Measurements from ENCODE around the gene A1CF.
"Not testable (repeated sequence)": the region's sequence is repeated elsewhere in the genome, so short reads cannot be mapped to it uniquely, and the experiment has no call there.

A1CF gene, protein sequence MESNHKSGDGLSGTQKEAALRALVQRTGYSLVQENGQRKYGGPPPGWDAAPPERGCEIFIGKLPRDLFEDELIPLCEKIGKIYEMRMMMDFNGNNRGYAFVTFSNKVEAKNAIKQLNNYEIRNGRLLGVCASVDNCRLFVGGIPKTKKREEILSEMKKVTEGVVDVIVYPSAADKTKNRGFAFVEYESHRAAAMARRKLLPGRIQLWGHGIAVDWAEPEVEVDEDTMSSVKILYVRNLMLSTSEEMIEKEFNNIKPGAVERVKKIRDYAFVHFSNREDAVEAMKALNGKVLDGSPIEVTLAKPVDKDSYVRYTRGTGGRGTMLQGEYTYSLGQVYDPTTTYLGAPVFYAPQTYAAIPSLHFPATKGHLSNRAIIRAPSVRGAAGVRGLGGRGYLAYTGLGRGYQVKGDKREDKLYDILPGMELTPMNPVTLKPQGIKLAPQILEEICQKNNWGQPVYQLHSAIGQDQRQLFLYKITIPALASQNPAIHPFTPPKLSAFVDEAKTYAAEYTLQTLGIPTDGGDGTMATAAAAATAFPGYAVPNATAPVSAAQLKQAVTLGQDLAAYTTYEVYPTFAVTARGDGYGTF

DNA sequence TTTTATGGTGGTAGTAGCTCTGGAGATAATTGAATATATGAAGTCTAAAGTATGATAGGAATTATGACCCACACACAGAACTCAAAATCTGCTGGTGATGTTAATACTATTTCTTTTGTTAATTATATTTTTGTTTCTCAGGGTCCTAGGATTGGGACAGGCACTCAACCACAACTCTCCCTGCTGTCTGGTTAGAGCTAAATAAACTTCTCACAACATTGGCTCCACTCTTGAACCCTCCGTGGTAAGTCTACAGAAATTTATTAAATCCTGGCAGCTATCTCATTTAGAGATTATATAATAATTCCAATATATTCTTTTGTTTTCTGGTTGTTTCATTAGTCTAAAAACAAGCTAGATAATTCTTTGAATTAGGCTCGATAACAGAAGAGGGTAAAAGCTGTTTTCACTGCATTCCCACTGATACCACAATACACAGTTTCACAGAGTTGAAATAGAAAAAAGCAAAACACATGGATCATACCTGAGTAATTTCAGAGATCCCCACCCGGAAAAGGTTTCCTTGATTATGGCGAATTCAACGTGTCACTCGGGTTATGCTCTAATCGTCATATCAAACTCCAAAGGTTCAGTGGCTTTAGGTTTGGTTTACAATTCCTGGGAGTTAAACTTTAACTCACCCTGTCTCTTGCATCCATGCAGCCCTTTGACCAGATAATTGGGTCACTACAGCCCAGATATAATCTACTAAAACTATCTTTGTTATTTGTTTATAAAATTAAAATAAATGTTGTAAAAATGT is at the start of gene A1CF:
Gene A1CF (minus strand): TSS at position 531 of the 763 bp plus-strand sequence. CDS start 25,687 bp downstream, outside the sequence.
- no peak for DNase-seq (ENCODE audit: low read depth in 2 of 2)

DNA sequence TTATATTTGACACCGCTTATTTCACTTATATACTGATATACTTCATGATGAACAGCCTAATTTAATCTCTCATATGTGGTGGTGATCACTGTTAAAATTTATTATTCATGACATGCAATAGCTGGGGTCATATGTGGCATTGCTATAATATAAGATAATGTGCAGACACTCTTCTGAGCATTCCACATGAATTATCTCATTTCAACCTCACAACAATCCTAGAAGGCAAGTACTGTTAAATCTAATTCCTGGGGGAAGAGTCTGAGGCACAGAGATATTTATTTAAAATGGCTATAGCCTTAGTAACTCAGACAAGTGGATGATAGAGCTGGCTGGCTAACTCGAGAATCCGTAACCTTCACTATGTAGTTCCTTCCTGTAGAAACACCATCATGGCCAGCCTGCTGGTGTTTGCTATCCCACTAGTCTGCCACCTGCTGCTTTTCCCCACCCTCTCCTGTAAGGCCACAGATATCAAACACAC is 46.6 kb upstream of the A1CF start:
- no peak for DNase-seq (ENCODE audit: low read depth in 2 of 2)

DNA sequence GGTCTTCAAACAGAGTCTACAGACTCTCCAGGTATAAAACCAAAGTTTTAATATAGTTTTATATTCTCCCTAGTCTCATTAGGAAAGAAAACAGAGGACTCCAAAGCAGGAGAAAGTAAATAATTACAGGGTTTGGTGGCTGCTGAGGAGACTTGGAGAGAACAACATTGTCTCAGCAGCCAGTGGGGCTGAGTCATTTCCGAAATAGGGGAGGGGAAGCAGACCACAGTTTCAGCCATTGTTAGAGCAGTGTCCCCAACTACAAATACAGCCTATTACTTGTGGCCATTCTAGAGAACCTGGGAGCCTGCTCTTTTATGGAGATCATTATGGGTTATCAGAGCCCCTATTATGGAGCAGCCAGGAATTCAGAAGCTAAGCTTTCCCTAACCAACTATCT is 44.2 kb upstream of the A1CF start:
- no peak for DNase-seq (ENCODE audit: low read depth in 2 of 2)

DNA sequence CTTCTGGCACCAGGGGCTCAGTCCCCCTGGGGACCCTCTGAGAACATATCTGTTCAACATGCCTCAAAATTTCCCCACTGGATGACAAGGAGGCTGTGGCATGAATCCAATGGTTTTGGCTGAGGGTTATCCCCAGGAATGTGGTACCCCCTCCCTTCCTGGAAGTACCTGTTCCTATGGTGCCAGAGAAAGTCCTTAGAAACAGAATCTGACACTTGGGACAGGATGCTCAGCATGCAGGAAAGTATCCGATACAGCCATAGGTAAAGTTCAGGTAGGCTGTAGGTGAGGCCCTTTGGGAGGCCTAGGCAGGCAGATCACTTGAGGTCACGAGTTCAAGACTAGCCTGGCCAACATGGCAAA is 42.7 kb upstream of the A1CF start:
- DNase-seq (ENCODE audit: low read depth in 2 of 2): no peak

DNA sequence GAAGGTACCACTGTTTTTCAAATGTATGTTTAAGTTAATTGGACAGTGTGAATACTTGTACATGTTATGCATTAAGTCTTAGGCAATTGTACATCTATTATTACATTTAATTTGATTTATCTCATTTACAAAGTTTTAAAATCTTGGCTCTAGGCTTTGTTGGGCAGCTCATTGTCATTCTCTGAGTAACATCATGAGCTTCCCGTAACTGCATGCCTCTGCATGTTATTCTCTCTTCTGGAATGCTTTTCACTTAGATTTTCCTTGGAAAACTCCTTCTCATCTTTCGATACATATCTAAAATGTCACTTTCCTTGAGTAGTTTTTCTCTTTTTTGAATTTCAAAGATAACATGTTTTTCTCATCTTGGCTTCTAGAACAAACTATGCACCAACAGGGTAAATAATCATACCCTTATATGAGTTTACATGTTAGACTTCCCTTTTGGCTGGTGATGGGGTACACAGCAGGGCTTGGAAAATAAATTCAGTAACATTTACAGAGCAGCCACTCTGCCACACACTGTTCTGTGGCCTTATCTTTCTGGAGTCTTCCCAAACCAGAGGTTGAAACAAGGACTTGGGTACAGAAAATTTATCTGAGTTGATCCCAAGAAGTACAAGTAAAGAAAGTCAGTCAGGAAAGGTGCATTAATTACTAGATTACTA is 42.2 kb upstream of the A1CF start:
- no peak for DNase-seq (ENCODE audit: low read depth in 2 of 2)

DNA sequence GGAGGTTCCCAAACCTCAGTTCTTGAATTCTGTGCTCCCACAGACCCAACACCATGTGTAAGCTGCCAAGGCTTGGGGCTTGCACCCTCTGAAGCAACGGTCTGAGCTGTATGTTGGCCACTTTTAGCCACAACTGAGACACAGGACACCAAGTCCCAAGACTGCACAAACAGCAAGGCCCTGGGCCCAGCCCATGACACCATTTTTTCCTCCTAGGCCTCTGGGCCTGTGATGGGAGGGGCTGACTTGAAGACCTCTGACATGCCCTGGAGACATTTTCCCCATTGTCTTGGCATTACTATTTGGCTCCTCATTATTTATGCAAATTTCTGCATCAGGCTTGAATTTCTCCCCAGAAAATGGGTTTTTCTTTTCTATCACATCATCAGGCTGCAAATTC is 38.0 kb upstream of the A1CF start:
- not testable (repeated sequence) for DNase-seq (ENCODE audit: low read depth in 2 of 2)

DNA sequence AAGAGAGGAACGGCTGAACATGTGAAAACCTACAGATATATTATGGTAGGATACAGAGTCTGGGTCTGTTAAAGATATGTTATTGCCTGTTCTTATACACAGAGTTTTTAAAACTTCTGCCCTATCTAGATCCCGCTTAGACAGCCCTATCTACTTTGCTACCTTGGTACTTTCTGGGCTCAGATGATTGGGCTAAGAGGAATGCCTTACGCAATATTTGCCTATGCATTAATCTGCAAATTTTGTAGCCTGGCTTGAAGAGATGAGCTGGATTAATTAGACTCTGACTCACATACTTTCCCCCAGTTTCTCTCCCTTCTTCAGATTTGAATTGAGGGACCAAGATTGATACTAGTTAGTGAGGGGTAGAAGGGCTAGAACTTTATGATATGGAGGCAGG is 33.6 kb upstream of the A1CF start:
- DNase-seq (ENCODE audit: low read depth in 2 of 2): peak in 1 of 2 experiments; percentile 7

DNA sequence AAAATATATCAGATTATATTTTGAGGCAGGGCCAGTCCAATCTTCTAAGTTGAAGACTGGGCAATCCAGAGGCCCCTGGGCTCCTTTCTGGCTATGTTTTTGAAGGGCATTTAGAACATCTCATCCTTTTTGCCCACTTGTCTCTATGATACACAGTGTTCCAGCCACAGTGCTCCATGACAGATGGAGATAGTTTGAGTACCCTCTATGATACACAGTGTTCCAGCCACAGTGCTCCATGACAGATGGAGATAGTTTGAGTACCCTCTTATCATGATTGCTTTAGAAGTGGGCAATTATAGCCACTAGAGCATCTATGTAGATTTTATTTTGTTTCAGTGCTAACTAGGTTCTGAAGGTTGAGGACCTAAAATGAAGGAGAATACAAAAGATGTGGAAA is 33.1 kb upstream of the A1CF start:
- no peak for DNase-seq (ENCODE audit: low read depth in 2 of 2)

DNA sequence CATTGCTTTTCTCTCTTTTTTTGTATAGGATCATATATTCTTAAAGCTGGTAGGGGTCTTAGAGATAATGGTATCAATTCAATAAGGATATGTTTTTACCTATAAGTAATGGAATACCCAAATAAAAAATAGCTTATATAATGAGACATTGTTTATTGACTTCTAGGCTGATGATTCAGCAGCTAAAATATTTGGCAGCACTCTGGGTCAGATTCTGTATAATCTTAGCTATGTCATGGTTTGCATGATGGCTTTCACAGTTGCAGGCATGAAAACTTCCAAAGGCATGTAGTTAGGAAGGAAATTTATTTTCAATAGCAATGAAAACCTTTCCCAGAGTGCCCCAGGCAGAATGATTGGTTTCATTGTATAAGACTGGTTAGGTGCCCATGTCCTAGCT is 32.1 kb upstream of the A1CF start:
- peak; percentile 38 to 46 for DNase-seq (ENCODE audit: low read depth in 2 of 2)

DNA sequence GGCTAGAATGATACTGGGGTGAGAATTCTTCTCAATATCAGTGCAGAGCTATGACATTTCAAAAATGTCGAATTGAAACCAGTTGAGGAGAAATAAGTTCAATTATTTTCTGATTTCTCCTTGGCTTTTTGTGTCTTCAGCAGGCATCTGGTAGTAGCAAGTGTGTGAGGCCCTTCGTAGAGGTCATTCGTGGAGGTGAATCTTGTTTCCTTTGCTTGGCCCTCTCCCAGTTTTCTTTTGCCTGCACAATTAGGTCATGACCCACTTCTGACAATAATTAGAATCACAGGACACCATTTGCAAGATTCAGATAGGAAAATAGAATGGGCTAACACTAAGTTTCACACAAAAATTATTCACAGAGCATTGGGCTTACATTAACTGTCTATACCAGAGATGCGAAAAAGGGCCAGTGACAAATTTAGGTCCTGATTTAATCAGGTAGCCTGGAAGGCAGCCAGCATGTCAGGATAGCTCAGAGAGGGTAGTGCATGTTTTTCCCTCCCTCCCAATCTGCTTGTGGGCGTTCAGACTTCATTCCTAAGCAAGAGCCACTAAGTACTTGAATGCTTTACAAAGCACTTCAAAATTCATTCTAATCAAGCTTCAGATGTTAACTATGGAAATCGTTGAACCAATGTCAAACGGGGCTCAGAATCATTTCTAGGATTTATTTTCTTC is 24.0 kb upstream of the A1CF start:
- no peak for DNase-seq (ENCODE audit: low read depth in 2 of 2)

DNA sequence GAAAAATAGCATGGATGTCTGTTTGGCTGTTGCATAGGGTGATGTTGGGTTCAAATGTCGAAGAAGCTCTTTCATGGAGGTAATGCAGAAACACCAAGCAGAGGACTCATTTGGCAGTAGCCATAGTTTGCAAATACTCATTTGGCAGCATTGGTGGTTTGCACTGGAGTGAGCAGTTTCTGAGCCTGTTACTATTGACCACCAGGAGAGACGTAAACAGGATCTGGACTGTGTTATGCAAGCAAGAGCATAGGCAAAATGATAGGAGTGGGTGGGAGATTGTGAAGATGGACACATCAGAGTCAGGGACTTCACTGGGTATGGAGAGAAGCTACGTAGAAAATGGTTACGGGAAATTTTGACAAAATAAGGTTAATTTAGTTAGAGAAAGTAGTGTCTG is 22.9 kb upstream of the A1CF start:
- no peak for DNase-seq (ENCODE audit: low read depth in 2 of 2)

DNA sequence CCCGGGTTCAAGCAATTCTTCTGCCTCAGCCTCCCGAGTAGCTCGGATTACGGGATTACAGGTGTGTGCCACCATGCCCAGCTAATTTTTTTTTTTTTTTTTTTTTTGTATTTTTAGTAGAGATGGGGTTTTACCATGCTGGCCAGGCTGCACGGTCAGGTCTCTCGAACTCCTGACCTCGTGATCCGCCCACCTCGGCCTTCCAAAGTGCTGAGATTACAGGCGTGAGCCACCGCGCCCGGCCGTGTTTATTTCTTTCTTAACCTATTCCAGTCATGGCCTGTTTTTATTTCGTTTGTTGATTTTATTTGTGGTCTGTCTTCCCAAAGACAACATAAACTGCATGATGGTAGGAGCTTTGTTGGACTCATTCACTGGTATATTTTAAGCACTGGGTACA is 20.4 kb upstream of the A1CF start:
- DNase-seq (ENCODE audit: low read depth in 2 of 2): not testable (repeated sequence)

DNA sequence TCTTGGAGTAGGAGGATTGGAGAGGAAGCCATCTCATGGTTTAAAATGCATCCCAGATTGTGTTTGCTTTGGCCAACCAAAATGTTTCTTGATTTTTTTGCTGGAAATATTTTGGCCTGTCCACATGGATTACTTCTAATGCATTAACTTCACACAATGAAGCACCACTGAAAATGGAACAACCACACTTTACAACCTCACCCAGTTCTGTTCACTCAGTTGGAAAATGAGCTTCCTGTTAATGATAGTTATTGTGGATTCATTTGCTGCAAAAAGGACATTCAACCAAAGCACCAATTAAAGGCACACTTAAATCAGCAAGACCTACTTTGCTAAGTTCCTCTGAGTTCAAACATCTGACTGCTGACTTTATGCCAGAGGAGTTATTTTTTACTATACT is 11.3 kb upstream of the A1CF start:
- no peak for DNase-seq (ENCODE audit: low read depth in 2 of 2)

DNA sequence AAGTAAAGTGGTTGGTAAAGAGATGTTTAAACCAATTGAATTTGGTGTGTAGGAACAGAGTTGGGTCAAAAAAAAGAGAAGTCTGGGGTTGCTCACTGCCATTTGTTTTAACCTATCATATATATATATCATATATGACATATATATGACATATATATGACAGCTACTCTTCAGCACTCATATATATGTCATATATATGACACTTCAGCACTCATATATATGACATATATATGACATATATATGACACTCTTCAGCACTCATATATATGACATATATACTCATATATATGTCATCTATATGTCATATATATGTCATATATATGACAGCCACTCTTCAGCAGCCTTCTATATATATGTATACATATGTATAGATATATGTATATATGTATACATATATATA is 8.9 kb upstream of the A1CF start:
- DNase-seq (ENCODE audit: low read depth in 2 of 2): no peak

DNA sequence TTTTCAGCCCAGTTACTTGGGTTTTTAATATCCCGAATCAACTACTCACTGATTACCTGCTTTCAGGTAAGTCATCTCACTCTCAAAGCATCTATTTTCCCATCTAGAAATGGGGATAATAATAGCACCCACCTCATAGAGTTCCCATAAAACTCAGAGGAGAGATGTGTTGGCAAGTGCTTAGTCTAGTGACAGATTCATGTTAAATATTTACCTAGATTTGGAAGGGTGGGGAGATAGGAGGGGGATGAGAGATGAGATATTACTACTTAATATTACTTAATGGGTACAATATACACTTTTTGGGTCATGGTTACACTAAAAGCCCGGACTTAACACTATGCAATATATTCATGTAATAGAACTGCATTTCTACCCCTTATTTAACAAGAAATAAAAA is 7.0 kb upstream of the A1CF start:
- no peak for DNase-seq (ENCODE audit: low read depth in 2 of 2)

DNA sequence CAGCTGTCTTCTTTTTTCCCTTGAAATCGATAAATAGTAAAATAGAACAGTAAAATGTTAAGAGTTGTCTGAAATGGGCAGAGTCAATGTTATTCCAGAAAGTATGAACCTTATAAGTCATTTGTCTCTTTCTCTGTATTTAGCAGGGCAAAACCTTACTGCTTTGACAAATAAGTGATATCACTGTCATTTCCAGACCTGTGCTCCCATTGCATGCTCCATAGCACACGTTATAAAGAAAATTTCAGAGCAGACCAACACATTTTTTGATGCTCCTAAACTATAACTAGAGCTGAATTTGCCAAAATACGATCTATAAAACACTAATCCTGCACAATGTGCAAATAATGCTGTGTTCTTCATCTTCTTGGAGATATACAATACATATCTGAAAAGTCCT is 1.1 kb downstream of the A1CF start:
- DNase-seq (ENCODE audit: low read depth in 2 of 2): no peak

DNA sequence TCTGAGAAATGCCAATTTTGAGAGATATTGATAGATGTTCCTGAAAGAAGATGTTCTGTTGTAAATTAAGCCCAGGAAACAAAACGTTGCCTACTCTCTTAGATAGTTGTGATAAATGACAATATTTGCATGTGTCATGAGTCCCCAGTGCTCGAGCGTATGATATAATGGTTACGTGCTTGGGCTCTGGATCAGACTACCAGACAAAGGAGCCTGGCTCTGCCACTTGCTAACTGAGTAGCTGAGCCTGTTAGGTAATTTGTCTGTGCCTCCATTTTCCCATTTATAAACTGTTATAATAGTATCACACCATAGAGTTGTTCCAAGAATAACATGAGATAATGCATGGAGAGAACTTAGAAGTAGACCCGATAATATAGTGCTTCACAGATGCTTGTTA is 1.8 kb downstream of the A1CF start:
- DNase-seq (ENCODE audit: low read depth in 2 of 2): no peak

DNA sequence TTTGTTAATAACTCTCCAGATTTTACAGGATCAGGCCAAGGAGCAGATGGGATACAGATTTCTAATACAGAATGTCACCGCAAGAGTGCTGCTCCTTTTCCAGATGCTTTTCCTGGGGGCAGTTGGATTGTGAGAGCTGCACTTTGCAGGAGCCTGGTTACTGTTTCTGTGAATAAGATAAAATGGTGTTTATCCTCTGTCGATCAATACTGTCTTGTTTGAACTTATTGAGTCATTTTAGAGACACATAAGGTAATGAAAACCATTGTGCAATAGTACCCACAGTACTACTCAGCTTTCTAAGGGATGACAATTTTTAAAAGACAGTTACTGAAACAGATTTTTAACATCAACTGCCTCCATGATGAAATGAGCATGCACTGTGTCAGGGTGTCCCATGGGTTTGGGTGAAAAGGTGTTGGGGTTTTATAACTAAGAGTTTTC is 2.9 kb downstream of the A1CF start:
- no peak for DNase-seq (ENCODE audit: low read depth in 2 of 2)

DNA sequence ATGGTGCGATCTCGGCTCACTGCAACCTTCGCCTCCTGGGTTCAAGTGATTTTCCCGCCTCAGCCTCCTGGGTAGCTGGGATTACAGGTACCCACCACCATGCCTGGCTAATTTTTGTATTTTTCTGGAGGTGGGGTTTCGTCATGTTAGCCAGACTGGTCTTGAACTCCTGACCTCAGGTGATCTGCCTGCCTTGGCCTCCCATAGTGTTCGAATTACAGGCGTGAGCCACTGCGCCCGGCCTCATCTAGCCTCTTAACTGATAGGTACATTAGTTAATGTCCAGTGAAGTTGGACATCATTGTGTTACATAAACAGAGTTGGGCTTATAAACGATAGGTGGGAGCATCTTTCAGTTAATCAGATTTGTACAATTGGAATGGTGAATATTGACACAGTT is 4.4 kb downstream of the A1CF start:
- DNase-seq (ENCODE audit: low read depth in 2 of 2): not testable (repeated sequence)

DNA sequence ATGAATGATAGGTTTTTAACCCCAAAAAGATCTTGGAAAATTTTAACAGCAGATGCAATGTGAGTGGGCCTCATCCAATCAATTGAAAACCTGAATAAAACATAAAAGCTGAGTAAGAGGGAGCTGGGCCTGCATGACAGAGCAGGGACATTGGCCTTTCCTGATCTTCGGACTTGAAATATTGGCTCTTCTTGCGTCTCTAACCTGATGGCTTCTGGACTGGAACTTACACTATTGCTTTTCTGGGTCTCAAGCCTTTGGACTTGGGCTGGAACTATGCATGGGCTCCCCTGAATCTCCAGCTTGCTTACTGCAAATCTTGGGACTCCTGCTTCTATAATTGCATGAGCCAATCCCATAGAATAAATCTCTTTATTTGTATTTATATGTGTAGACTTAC is 9.0 kb downstream of the A1CF start:
- no peak for DNase-seq (ENCODE audit: low read depth in 2 of 2)

DNA sequence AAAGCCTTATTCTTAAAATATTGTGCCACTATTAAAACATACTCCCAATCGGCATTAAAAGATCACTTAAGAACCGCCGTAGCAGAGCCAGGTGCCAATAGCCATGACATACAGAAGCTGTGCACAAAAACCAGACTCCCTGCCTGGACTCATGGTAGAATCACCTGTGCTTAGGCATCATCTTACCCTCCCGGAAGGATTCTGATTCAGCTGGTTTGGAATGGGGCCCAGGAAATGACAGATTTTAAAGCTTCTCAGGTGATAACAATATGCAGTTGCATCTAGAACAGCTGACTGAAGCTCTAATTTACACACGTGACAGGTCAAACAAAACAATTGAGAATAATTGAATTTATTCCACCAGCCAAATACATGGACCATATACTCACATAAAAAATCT is 10.7 kb downstream of the A1CF start:
- DNase-seq (ENCODE audit: low read depth in 2 of 2): no peak

DNA sequence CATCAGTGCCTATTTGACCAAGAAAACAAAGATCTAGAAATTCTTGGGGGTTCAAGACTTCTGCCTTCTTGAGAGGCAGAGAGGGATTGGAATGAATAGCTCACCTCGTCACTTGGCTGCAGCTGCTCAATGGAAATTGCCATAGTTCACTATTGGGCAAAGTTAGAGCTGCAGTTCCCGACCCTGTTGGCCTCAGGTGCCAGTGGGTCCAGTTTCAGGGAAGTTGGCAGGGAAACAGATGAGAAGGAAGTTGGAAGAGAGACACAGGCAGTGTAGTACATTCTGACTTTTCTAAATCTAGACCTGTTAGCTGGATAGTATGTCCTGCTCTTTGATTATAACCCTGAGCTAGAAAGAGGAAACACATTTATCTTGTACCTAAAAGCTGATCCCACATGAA is 19.1 kb downstream of the A1CF start:
- no peak for DNase-seq (ENCODE audit: low read depth in 2 of 2)

Measured in fibroblast of skin of left quadriceps (primary cell).